NK-92 (cell line): Measurements from ENCODE around the gene ASTL.

Experiments used
- DNase-seq: peaks from one replicate; lab custom pipeline; 2025; ENCODE audit not compliant: unreplicated experiment; lab: John Stamatoyannopoulos, UW

Gene ASTL

DNA sequence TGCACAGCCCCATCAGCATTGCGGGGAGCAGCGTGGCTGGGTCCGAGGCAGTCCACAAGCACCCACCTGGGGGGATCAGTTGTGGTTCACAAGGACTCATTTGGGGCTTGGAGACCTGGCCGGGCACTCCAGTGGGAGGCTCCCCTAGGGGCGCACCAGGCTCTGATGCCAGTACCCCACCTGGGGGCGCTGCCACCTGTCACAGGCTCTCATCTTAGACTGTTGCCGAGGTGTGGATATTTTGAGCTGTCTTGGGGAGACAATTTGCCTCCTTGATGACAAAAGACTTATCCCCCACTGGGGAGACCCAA is 25.0 kb downstream of the ASTL start:
- no peak for DNase-seq

DNA sequence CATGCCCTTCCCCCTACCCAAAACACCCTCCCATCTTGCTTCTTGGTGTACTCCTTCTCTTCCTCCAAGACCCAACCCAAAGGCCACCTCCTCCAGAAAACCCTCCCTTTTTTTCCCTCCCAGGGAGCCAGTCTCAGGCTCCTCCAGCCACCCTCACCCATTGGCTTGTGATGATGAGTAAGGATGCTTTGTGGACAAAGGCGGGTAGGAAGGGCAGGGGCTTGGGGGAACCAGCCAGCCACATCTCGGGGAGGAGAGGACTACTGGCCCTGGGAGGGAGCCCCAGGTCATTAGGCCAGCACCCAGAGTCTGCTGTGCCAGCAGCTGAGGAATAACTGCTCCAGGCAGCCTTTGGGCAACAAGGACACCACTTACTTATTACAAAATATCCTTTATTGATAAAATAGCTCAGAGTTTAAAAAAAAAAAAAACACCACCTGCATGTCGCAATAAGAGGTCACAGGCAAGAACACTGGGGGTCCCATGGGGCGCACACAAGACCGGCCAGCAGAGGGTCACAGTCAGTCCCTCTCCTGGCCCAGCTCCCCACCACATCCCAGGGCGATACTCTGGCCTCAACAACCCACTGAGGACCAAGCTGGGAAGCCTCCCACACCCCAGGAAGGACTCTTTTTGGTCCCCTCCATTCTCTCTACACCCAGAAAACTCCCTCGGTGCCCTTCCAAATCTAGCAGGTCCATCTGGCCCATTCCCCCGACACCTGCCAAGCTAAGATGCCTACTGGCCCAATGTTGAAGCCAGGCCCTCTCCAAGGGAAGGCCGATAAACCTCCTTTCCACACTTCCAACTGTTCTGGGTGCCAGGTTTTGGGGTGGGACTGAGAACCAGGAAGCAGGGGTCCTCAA is 25.6 kb downstream of the ASTL start:
- DNase-seq, result no peak

DNA sequence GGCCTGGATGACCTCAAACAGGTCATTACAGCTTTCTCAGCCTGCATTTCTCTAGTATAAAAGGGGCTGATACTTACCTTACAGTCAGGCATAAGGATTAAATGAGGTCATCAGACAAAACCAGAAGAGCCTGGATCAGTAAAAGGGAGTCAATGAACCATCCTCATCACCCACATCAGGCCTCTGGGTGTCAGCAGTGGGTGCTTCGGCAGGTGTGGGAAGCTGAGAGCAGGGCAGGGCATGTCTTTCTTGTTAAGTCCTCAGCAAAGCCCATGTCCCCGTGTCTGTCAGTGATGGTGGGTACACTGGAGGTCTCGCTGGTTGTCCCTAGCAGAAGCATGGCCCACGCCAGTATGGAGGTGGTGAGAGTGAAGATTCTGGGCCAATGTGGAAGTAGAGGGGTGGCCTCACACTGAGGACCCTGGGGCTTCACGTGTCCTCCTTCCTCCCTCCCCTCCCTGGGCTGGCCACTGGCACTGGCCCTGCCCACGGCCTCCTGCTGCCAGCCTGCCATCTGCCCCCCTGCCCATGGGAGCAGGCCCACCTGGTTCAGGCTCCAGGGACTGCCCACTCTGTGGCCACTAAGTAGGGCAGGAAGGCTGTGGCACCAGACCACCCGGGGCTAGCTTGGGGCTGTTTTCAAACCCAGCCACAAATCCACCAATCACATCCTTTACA is 26.3 kb downstream of the ASTL start:
- no peak for DNase-seq

DNA sequence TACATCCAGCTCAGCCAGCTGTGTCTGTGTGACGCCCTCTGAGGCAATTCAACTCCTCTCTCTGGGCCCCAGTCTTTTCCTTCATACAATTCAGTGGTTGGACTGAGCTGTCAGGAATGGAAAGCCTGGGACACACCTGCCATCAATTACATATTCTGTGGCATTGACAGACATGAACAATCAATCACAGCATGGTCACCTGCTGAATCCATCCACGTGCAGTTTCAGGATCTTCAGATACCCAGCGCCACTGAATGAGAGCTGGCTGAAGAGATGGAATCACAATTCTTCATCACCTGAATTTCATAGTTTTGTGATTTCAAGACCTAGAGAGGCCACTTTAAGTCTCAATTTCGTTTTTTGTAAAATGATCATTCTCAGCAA is 27.1 kb downstream of the ASTL start:
- DNase-seq, result no peak

DNA sequence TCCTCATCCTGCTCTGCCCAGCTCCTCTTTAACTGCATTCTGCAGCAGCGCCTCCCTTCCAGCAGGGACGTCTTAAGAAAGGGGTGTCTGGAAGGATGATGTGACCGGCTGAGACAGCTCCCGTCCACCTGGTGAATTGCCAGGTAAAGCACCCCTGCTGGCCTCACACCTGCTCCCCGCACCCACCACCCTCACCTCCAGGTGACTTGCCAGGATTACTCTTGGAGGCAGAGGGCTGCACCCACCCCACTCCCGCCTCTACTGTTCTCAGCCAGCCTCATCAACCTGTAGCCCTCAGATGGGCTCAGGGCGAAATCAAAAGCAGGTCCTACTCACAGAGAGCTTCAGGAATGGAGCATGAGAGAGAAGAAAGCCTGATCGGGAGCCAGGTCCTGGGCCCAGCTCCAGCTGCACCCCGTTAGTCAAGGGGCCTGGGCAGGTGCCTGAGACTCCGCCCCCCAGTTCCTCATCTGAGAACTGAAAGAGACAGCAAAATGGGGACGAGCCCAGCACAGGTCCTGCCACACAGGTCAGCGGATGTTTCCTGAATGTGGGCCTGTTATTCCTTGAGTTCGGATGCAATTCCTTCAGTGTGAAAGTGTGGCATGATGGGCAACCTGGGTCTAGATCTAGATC is 27.6 kb downstream of the ASTL start:
- no peak for DNase-seq

DNA sequence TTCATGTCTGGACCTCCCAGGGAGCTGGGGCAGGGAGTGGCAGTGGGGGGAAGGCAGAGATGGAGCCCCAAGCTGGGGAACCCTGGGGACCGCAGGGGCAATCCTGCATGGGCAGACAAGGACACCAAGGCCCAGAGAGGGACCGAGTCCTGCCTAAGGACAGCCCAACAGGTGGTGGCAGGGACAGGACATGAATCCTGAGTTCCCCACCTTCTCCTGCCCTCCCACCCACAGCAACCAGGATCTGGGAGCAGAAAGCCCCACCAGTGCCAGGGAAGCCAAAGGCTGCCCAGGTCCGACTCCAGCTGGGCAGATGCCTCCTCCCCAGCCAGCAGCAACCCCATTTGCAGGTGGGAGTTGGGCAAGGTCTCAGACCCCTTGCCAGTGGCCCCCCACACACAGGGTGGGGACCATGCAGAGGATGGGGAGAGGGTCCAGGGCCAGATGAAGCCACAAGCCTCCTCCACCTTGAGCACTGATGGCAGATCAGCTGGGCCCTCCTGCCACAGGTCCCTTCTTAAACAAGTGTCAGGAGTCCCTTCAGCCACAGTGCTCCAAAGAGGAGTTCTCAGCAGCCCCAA is 28.3 kb downstream of the ASTL start:
- DNase-seq, result no peak

DNA sequence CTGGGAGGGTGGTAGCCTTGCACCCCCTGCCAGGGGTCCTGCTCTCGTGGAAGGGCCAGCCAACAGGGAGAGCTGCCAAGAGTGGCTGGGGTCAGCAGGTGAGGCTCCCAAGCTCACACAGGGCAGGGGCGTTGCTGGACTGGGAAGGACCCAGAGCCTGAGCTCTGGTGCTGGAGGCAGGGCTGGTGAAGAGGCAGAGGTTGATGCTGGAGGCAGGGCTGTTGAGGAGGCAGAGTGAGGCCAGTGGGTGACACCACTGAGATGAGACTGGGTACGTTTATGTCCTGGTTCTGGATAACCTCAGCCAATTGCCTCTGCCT is 29.0 kb downstream of the ASTL start:
- DNase-seq, result no peak

DNA sequence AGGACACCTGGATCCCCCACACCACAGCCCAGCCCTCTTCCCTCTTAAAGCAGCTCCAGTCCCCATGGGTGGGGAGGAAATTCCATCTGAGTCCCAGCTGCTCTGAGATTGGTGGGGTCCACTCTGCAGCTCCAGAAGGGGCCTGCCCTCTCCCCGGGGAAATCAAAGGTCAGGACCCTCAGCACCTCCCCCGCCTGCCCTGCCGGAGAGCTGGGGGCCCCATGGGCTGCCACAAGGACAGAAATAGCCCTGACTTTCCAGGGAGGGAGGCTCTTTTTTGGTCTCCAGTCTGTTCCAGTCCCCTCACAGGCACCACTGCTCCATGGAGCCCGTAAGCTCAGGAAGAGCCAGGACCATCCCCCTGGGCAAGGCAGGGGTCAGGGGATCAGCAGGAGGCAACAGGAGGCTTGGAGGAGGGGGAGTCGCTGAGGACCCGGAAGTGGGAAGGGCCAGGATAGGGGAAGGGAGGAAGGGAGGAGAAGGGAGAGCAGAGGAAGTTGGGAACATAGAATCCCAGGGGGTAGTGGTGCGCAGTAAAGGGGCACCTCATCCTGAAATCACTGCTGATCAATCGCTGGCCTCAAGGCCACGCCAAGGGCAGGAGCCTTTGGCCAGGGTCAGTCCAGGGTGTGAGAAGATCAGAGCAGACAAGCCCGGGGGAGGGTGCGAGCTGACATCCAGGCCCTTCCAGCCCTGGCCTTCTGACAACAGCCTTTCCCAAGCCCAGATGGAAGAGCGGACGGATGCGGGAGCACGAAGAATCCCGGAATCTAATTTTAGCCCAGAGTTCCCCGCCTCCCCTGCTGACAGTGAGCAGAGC is 29.6 kb downstream of the ASTL start:
- no peak for DNase-seq

DNA sequence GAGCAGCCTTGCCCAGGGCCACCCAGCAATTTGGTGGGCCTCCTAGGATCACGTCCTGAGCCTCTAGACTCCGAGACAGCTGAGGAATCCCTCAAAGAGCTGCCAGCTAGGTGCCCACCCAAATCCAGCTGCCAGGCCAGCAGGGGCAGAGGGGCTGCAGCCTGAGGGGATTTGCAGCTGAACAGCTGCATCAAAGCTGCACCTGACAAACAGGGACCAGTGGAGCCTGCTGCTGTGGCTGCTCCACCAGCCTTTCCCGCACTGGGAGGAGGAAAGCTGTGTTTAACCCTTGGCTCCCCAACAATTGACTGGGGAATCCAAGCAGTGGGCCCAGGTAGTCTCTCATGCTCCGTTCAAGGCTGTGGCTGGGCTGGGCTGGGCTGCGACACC is 30.2 kb downstream of the ASTL start:
- DNase-seq, result no peak

DNA sequence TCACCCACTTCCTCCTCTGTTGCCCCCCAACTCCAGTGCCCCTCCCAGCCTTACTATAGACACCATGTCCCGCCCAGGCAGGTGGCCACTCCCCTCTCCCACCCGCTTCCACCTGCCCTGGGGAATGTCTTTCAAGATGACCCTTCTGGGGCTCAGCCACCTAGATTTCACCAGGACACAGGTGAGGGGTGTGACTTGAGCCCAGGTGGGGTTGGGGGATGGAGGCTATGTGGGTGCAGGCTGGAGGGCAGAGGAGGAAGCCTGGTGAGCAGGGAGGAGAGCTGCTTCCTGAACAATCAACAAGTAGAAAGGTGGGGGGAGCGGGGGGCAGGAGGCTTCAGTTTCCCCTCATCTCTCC is 30.6 kb downstream of the ASTL start:
- DNase-seq, result no peak

DNA sequence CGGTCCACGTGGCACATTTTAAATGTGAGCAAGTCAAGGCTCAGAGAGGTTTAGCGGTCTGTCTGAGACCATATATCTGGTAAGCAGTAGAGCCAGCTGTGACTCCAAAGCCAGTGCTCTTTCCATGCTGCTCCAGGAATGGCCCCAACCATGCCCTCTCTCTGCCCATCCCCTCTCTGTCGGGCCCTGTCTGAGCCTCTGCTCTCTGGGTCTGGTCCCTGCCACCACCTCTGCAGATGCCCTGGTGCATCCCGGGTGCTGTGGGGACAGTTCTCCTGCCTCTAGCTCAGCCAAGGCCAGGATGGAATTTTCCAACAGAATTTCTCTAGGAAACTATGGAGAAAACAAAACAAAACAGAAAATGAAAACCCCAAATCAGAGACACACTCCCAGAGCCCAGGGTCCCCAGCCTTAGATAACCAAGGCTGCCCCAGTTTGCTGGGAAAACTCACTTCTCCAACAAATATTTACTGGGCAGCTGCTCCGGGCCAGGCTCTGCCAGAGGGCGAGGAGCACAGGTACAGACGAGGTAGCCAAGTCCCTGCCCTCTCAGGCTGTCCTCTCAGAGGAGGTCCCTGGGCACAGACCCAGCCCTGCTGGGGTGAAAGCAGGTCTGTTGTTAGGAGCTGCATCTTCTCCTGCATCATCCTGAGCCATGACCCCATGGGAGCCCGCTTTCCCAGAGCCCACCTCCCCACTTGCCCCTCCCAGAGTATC is 31.2 kb downstream of the ASTL start:
- no peak for DNase-seq

DNA sequence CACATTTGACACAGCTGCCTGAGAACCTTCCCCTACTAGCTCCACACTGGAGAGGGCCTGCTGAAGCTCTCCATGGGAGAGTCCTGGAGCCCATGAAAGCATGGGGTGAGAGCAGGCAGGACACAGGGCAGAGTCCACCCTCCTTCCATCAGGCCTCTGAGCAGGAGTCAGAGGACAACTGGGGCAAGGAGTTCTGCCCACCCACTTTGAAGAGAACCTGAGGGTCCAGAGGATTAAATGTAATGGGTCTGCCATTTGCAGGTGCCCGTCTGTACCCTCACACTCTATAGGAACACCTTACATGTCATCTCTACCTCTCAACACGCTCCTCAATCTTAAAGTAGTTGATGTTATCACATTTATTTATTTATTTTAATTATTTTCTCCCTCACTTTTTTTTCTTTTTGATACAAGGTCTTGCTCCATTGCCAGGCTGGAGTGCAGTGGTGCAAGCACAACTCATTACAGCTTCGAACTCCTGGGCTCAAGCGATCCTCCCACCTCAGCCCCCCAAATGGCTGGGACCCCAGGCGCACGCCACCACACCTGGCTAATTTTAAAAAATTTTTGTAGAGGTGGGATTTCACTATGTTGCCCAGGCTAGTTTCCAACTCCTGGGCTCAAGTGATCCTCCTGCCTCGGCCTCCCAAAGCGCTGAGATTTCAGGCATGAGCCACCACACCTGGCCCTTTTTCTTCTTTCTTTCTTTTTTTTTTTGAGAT is 32.1 kb downstream of the ASTL start:
- DNase-seq, result no peak

DNA sequence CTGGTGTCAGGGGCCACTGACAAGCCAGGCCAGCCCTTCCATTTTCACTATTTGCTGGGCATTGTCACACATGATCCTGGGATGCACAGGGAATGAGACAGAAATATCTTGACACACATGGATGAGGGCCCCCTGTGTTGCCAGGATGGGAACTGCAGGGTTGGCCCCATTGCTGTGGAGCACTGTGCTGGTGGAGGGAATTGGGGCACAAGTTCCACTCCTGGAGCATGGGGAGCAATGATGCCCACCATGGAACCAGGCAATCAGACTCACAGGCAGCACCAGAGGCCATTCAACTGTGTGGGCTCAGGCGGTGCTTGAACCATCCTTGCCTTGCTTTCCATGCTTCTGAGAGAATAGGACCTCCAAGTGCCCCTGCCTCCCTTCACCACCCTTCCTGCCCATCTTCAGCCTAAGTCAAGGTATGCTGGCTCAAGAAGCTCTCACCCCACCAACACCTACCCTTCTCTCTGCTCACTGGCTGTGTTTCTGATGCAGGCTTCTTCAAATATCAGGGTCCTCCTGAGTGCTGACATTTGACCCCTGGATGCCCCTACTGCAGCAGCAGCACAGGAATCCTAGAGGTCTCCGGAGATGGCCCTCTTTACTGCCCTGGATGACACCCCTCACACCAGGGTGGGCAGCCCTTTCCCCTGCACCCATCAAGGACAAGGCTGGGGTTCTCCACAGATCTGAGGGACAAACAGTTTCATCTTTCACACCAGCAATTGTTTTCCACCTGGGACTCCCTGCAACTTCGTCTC is 33.0 kb downstream of the ASTL start:
- no peak for DNase-seq

DNA sequence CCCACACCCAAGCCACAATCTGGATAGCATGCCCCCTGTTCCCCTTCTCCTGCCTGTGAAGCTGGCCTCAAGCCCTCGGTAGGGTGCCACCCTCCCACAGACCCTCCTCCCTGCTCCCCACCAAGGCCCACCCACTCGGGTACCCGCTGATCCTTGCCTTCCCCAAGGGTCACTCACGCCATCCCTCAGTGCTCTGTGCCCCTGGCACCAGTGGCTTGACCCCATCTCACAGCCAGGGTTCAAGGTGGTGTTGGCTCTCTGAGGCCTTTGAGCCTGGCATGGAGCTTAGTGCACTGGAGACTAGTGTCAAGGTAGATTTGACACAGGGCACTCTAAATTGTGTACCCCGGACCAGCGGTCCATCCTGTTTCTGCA is 33.8 kb downstream of the ASTL start:
- no peak for DNase-seq

DNA sequence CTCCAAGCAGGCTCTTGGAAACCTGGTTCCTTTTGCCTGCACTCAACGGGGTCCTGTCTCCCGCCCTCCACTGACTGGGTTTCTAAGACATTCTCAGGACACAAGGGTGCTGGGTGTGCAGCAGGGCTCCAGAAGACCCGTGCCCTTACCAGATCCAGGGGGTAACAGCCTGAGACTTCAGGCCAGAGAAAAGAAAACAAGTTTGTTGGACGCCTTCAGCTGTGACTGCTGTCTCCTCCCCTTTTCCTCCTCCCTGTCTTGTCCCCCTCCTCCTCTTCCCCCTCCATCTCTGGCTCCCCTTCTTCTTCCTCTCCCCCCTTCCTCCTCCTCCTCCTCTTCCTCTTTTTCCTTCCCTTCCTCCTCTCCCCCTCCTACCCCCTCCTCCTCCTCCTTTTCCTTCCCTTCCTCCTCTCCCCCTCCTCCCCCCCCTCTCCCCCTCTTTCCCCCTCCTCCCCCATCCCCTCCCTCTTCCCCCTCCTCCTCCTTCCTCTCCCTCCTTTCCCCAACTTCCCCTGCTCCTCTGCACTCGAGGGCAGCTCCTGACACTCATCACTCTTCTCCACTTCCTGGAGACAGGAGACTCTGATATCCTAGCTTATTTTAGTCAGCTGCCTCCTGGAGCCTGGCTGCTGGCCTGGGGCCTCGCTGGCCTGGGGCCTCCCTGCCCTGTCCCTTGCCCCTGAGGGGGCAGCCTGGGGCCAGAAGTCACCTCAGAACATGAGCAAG is 34.4 kb downstream of the ASTL start:
- DNase-seq, result no peak

DNA sequence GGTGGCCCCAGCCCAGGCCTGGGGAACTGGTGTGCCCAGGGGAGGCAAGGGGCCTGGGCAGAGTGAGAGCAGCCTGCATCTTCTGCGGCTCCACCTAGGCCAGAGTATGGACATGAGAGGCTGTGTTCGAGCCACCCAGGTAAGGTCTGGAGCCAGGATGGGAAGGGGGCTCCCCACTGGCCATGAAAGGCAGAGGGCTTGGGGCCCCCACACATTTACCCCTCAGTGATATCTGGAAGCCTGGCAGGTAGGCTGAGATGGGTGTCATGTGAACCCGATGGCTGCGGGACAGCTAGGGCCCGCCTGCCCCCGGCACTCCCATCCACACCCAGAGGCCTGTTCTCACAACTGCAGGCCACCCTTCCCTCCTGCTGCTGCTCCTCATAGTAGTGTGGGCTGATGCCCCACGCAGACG is 35.1 kb downstream of the ASTL start:
- no peak for DNase-seq

DNA sequence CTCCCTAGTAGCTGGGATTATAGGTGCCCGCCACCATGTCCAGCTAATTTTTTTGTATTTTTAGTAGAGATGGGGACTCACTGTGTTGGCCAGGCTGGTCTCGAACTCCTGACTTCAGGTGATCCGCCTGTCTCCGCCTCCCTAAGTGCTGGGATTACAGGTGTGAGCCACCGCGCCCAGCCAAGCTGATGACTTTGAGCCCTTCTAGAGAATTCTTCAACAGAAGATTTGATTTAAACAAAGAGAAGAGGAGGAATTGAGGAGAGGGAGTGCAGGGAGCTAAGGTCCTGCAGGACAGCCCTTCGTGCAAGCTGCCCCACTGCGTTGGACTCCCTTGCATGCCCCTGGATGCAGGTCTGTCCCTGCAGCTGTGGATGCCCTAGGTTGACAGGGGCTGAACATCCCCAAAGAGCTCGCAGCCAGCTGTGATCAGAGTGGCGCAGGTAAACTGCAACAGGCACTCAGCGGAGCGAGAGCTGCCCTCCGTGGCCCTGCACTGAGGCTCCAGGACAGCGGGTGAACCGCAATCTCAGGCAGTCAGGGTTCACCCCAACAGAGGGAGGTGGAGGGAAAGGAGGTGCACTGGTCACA is 35.6 kb downstream of the ASTL start:
- no peak for DNase-seq

DNA sequence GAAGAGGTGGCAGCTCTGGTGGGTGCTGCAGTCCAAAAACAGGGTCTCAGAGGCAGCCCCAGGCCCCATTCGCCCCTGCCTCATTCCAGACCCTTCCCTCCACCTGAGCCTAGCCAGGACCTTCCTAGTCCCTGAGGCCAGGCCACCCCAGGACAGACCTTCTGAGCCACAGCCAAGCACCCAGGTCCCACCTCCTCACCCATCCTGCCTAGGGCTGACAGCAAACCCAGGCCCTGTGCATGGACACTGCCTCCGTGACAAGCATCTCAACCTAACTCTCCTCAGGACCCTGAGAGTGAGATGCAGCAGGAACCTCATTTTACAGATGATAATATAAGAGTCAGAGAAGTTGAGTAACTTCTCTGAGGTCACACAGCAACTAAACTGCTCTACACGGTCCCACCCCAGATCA is 37.4 kb downstream of the ASTL start:
- no peak for DNase-seq
